ENCODE data around the gene CCDC73.

GRCh38 chr11:32827276-32827675 is 32.8 kb upstream of the CCDC73 start:
- TF ChIP-seq CTCF (IDR thresholded peaks at IDR 0.05) (no peak), POLR2A (IDR thresholded peaks at IDR 0.05) (no peak)

Measured in right lobe of liver (tissue), 4 donors.